PC-9 (cell line): Measurements from ENCODE around the gene HOXA2.

Source experiments
- CTCF ChIP-seq: fragments of 200-600 bp; sonication (generic); conservative IDR thresholded peaks from 2 replicates; pipeline ENCODE4 v1.6.1; 2017; ENCODE audit warnings: mixed run types, antibody characterized with exemption, mild to moderate bottlenecking, moderate library complexity
- EZH2 ChIP-seq: fragments of 200-600 bp; sonication (generic); IDR thresholded peaks from 2 replicates; pipeline ENCODE4 v1.8.0; 2017; ENCODE audit warnings: antibody characterized with exemption, low read depth

GRCh38 chr7:27093184-27093895, 9.1 kb downstream of the HOXA2 start:
- TF ChIP-seq CTCF (no peak), EZH2 (no peak)
